ENCODE data around the gene PANK3. TPM values are rescaled to one million over a fixed set of nuclear protein-coding genes. Genes with fewer than 3 reads are reported as not detected.

Gene PANK3
- 10 to 100 TPM; 53.8 to 61.3 TPM for total RNA-seq
- 4.8 TPM for polyA plus RNA-seq

- Mint-ChIP-seq H3K9me3 (no peaks in the 10 kb centered on the region), H3K27me3 (peaks cover 2% of the 10 kb centered on the region in 2 donors), H3K27ac (peak within 1 kb of the TSS; percentile 84 to 99 (median 98)), H3K36me3 (peaks cover 0 to 15% (median 0%) of the 10 kb centered on the region in 3 donors), H3K4me1 (peaks cover 39 to 47% (median 46%) of the 10 kb centered on the region in 3 donors), H3K4me3 (peak within 1 kb of the TSS; percentile 86 to 96 (median 94))
- Histone ChIP-seq H3K27ac (ENCODE audit: low read depth, low read length) (peak within 1 kb of the TSS; percentile 63), H3K27me3 (ENCODE audit: insufficient read depth, low read length, poor library complexity, severe bottlenecking) (no peaks in the 10 kb centered on the region), H3K9me3 (ENCODE audit: low read length) (no peaks in the 10 kb centered on the region), H3K4me3 (ENCODE audit: low read length) (peak within 1 kb of the TSS; percentile 82), H3K36me3 (ENCODE audit: insufficient read depth, low read length) (no peaks in the 10 kb centered on the region), H3K4me1 (ENCODE audit: insufficient read depth, low read length) (peaks cover 14% of the 10 kb centered on the region)
- ChIA-PET CTCF (no interaction called here), POLR2A (interaction anchor here (0.6 kb wide), 1 partner anchor 1005 kb away, joined by 9 read pairs; the partner anchor contains the start of gene SPDL1)
- no peak for DNase-seq
These were observed at the start of gene PANK3 for GRCh38 chr5:168578538-168579487. PANK3 (minus strand) TSS chr5:168579368; CDS start chr5:168579283, 85 bp downstream.

- CTCF ChIA-PET: no interaction called here
- Histone ChIP-seq H3K27me3 (ENCODE audit: insufficient read depth, low read length, poor library complexity, severe bottlenecking) (no peaks in the 10 kb centered on the region), H3K4me1 (ENCODE audit: insufficient read depth, low read length) (no peaks in the 10 kb centered on the region), H3K4me3 (ENCODE audit: low read length) (no peak overlapping the region), H3K36me3 (ENCODE audit: insufficient read depth, low read length) (no peaks in the 10 kb centered on the region), H3K27ac (ENCODE audit: low read depth, low read length) (no peak overlapping the region), H3K9me3 (ENCODE audit: low read length) (no peaks in the 10 kb centered on the region)
- POLR2A ChIA-PET: no interaction called here
- Mint-ChIP-seq H3K4me3 (no peak overlapping the region), H3K27me3 (peaks cover 19 to 32% of the 10 kb centered on the region in 2 donors), H3K9me3 (peaks cover 0 to 2% (median under 1%) of the 10 kb centered on the region in 5 donors), H3K4me1 (no peaks in the 10 kb centered on the region), H3K27ac (no peak overlapping the region), H3K36me3 (peaks cover 0 to 14% (median 2%) of the 10 kb centered on the region in 3 donors)
- no peak for DNase-seq
These were observed 45.7 kb upstream of the PANK3 start for GRCh38 chr5:168624850-168625364.

GRCh38 chr5:168620807-168621206 lies 41.6 kb upstream of the PANK3 start:
- Histone ChIP-seq H3K27me3 (ENCODE audit: insufficient read depth, low read length, poor library complexity, severe bottlenecking) (no peaks in the 10 kb centered on the region), H3K4me3 (ENCODE audit: low read length) (no peak overlapping the region), H3K4me1 (ENCODE audit: insufficient read depth, low read length) (no peaks in the 10 kb centered on the region), H3K27ac (ENCODE audit: low read depth, low read length) (no peak overlapping the region), H3K9me3 (ENCODE audit: low read length) (no peaks in the 10 kb centered on the region), H3K36me3 (ENCODE audit: insufficient read depth, low read length) (no peaks in the 10 kb centered on the region)
- no peaks in the 10 kb centered on the region for H3K36me3 Mint-ChIP-seq
- no peaks in the 10 kb centered on the region for H3K4me1 Mint-ChIP-seq
- H3K27me3 Mint-ChIP-seq: peaks cover 2 to 5% of the 10 kb centered on the region in 2 donors
- ChIA-PET CTCF (no interaction called here), POLR2A (interaction anchor here (0.7 kb wide), 1 partner anchor 1468 kb away, joined by 3 read pairs; no protein-coding TSS in a partner anchor)
- no peak overlapping the region for H3K27ac Mint-ChIP-seq
- no peaks in the 10 kb centered on the region for H3K9me3 Mint-ChIP-seq
- DNase-seq: no peak
- no peak overlapping the region for H3K4me3 Mint-ChIP-seq

- Mint-ChIP-seq H3K4me3 (no peak overlapping the region), H3K4me1 (peaks cover 10 to 17% (median 10%) of the 10 kb centered on the region in 3 donors), H3K9me3 (no peaks in the 10 kb centered on the region), H3K27ac (peak overlapping the region in 1 of 8 donors; percentile 1), H3K27me3 (peaks cover 0 to 2% of the 10 kb centered on the region in 2 donors), H3K36me3 (no peaks in the 10 kb centered on the region)
- Histone ChIP-seq H3K27me3 (ENCODE audit: insufficient read depth, low read length, poor library complexity, severe bottlenecking) (no peaks in the 10 kb centered on the region), H3K4me1 (ENCODE audit: insufficient read depth, low read length) (peaks cover 5% of the 10 kb centered on the region), H3K36me3 (ENCODE audit: insufficient read depth, low read length) (no peaks in the 10 kb centered on the region), H3K9me3 (ENCODE audit: low read length) (no peaks in the 10 kb centered on the region), H3K27ac (ENCODE audit: low read depth, low read length) (no peak overlapping the region), H3K4me3 (ENCODE audit: low read length) (no peak overlapping the region)
- CTCF ChIA-PET: no interaction called here
- DNase-seq: no peak
- POLR2A ChIA-PET: no interaction called here
These were observed 35.5 kb upstream of the PANK3 start for GRCh38 chr5:168614661-168615060.

GRCh38 chr5:168613996-168614395 lies 34.8 kb upstream of the PANK3 start:
- no peaks in the 10 kb centered on the region for H3K36me3 Mint-ChIP-seq
- H3K4me3 Mint-ChIP-seq: no peak overlapping the region
- no peaks in the 10 kb centered on the region for H3K27me3 ChIP-seq (ENCODE audit: insufficient read depth, low read length, poor library complexity, severe bottlenecking)
- no peaks in the 10 kb centered on the region for H3K9me3 Mint-ChIP-seq
- no peak for DNase-seq
- H3K27ac Mint-ChIP-seq: peak overlapping the region in 3 of 8 donors; percentile 1 to 23 (median 4)
- H3K36me3 ChIP-seq (ENCODE audit: insufficient read depth, low read length): no peaks in the 10 kb centered on the region
- peaks cover 5% of the 10 kb centered on the region for H3K4me1 ChIP-seq (ENCODE audit: insufficient read depth, low read length)
- no peak overlapping the region for H3K27ac ChIP-seq (ENCODE audit: low read depth, low read length)
- POLR2A ChIA-PET: interaction anchor here (1.4 kb wide), 1 partner anchor 34 kb away, joined by 6 read pairs; no protein-coding TSS in a partner anchor
- H3K27me3 Mint-ChIP-seq: peaks cover 0 to 2% of the 10 kb centered on the region in 2 donors
- CTCF ChIA-PET: no interaction called here
- no peaks in the 10 kb centered on the region for H3K9me3 ChIP-seq (ENCODE audit: low read length)
- peaks cover 10 to 17% (median 10%) of the 10 kb centered on the region in 3 donors for H3K4me1 Mint-ChIP-seq
- H3K4me3 ChIP-seq (ENCODE audit: low read length): no peak overlapping the region

GRCh38 chr5:168613396-168613795 lies 34.2 kb upstream of the PANK3 start:
- no peaks in the 10 kb centered on the region for H3K27me3 ChIP-seq (ENCODE audit: insufficient read depth, low read length, poor library complexity, severe bottlenecking)
- DNase-seq: no peak
- Mint-ChIP-seq H3K9me3 (no peaks in the 10 kb centered on the region), H3K36me3 (peaks cover 0 to 3% (median 0%) of the 10 kb centered on the region in 3 donors), H3K27me3 (peaks cover 0 to 2% of the 10 kb centered on the region in 2 donors), H3K27ac (peak overlapping the region; percentile 16 to 96 (median 90)), H3K4me1 (peaks cover 10 to 17% (median 10%) of the 10 kb centered on the region in 3 donors), H3K4me3 (peak overlapping the region in 6 of 7 donors; percentile 12 to 63 (median 54))
- no peak overlapping the region for H3K27ac ChIP-seq (ENCODE audit: low read depth, low read length)
- POLR2A ChIA-PET: interaction anchor here (1.4 kb wide), 1 partner anchor 33 kb away, joined by 6 read pairs; no protein-coding TSS in a partner anchor
- H3K4me1 ChIP-seq (ENCODE audit: insufficient read depth, low read length): peaks cover 5% of the 10 kb centered on the region
- no peaks in the 10 kb centered on the region for H3K9me3 ChIP-seq (ENCODE audit: low read length)
- CTCF ChIA-PET: no interaction called here
- no peaks in the 10 kb centered on the region for H3K36me3 ChIP-seq (ENCODE audit: insufficient read depth, low read length)
- no peak overlapping the region for H3K4me3 ChIP-seq (ENCODE audit: low read length)

- H3K4me1 ChIP-seq (ENCODE audit: insufficient read depth, low read length): peaks cover 5% of the 10 kb centered on the region
- Mint-ChIP-seq H3K27me3 (peaks cover 0 to 2% of the 10 kb centered on the region in 2 donors), H3K4me3 (peak overlapping the region in 6 of 7 donors; percentile 12 to 63 (median 54)), H3K9me3 (no peaks in the 10 kb centered on the region), H3K27ac (peak overlapping the region; percentile 16 to 96 (median 90)), H3K36me3 (peaks cover 0 to 3% (median 0%) of the 10 kb centered on the region in 3 donors), H3K4me1 (peaks cover 10 to 17% (median 10%) of the 10 kb centered on the region in 3 donors)
- H3K27ac ChIP-seq (ENCODE audit: low read depth, low read length): no peak overlapping the region
- H3K4me3 ChIP-seq (ENCODE audit: low read length): no peak overlapping the region
- peak in 2 of 5 donors; percentile 38 to 39 for DNase-seq
- POLR2A ChIA-PET: interaction anchor here (1.4 kb wide), 1 partner anchor 33 kb away, joined by 6 read pairs; no protein-coding TSS in a partner anchor
- H3K36me3 ChIP-seq (ENCODE audit: insufficient read depth, low read length): no peaks in the 10 kb centered on the region
- H3K9me3 ChIP-seq (ENCODE audit: low read length): no peaks in the 10 kb centered on the region
- no peaks in the 10 kb centered on the region for H3K27me3 ChIP-seq (ENCODE audit: insufficient read depth, low read length, poor library complexity, severe bottlenecking)
- CTCF ChIA-PET: no interaction called here
These were observed 33.8 kb upstream of the PANK3 start for GRCh38 chr5:168612996-168613395.

- ChIA-PET CTCF (no interaction called here), POLR2A (no interaction called here)
- Histone ChIP-seq H3K4me3 (ENCODE audit: low read length) (no peak overlapping the region), H3K27me3 (ENCODE audit: insufficient read depth, low read length, poor library complexity, severe bottlenecking) (no peaks in the 10 kb centered on the region), H3K27ac (ENCODE audit: low read depth, low read length) (no peak overlapping the region), H3K36me3 (ENCODE audit: insufficient read depth, low read length) (no peaks in the 10 kb centered on the region), H3K9me3 (ENCODE audit: low read length) (no peaks in the 10 kb centered on the region), H3K4me1 (ENCODE audit: insufficient read depth, low read length) (peaks cover 5% of the 10 kb centered on the region)
- Mint-ChIP-seq H3K36me3 (peaks cover 0 to 3% (median 0%) of the 10 kb centered on the region in 3 donors), H3K27ac (no peak overlapping the region), H3K4me3 (no peak overlapping the region), H3K27me3 (peaks cover 0 to 2% of the 10 kb centered on the region in 2 donors), H3K4me1 (peaks cover 10 to 17% (median 10%) of the 10 kb centered on the region in 3 donors), H3K9me3 (no peaks in the 10 kb centered on the region)
- no peak for DNase-seq
These were observed 33.0 kb upstream of the PANK3 start for GRCh38 chr5:168612123-168612522.

Measured in CD8-positive, alpha-beta memory T cell (primary cell).